Hepatocyte (in vitro differentiated cells): ENCODE results near the gene MED20. TPM values are rescaled to one million over a fixed set of nuclear protein-coding genes. Genes with fewer than 3 reads are reported as not detected.

Experiments used
- DNase-seq: peaks from one replicate; pipeline ENCODE4 v3.0.0-alpha.2; 2016; ENCODE audit warnings: low spot score
- H2AFZ ChIP-seq: fragments of 200-600 bp; sonication (generic); 2 replicates; pipeline ENCODE4 v1.6.0; 2016; ENCODE audit warnings: antibody characterized with exemption, mild to moderate bottlenecking
- H3K27ac ChIP-seq: fragments of 200-600 bp; sonication (generic); 2 replicates; pipeline ENCODE4 v1.5.1; 2016; ENCODE audit warnings: mild to moderate bottlenecking
- H3K27me3 ChIP-seq: fragments of 200-600 bp; sonication (generic); 2 replicates; pipeline ENCODE4 v1.6.1; 2016
- H3K36me3 ChIP-seq: fragments of 200-600 bp; sonication (generic); replicated peaks from 2 replicates; pipeline ENCODE4 v1.5.1; 2016; ENCODE audit warnings: low read depth; ENCODE audit not compliant: insufficient read depth
- H3K4me1 ChIP-seq: fragments of 200-600 bp; sonication (generic); 2 replicates; pipeline ENCODE4 v1.5.1; 2016; ENCODE audit warnings: mild to moderate bottlenecking, moderate library complexity; ENCODE audit not compliant: insufficient read depth
- H3K4me2 ChIP-seq: fragments of 200-600 bp; sonication (generic); 2 replicates; pipeline ENCODE4 v1.6.0; 2016
- H3K4me3 ChIP-seq: fragments of 200-600 bp; sonication (generic); 2 replicates; pipeline ENCODE4 v1.5.1; 2016; ENCODE audit warnings: mild to moderate bottlenecking
- H3K79me2 ChIP-seq: fragments of 200-600 bp; sonication (generic); 2 replicates; pipeline ENCODE4 v1.6.0; 2017; ENCODE audit warnings: mild to moderate bottlenecking
- H3K9me2 ChIP-seq: fragments of 200-600 bp; sonication (generic); replicated peaks from 2 replicates; pipeline ENCODE4 v1.6.0; 2017; ENCODE audit warnings: mild to moderate bottlenecking; ENCODE audit not compliant: insufficient read depth
- H3K9me3 ChIP-seq: fragments of 200-600 bp; sonication (generic); 2 replicates; pipeline ENCODE4 v1.5.1; 2016; ENCODE audit warnings: low read depth, mild to moderate bottlenecking
- H4K20me1 ChIP-seq: fragments of 200-600 bp; sonication (generic); 2 replicates; pipeline ENCODE4 v1.6.0; 2016; ENCODE audit warnings: mild to moderate bottlenecking; ENCODE audit not compliant: insufficient read depth, poor library complexity, severe bottlenecking
- EZH2 ChIP-seq: fragments of 200-600 bp; sonication (generic); IDR thresholded peaks from 2 replicates; pipeline ENCODE4 v1.6.1; 2016; ENCODE audit warnings: antibody characterized with exemption, mild to moderate bottlenecking, borderline replicate concordance
- EZH2phosphoT487 ChIP-seq: fragments of 200-600 bp; sonication (generic); IDR thresholded peaks from one replicate; pipeline ENCODE4 v1.6.1; 2018; ENCODE audit warnings: antibody characterized with exemption, mild to moderate bottlenecking, low read depth, moderate library complexity; ENCODE audit not compliant: unreplicated experiment, severe bottlenecking
- WGBS: methylation state at CpG from one replicate; pipeline ENCODE4 v1.1.6; 2016; ENCODE audit warnings: low lambda C conversion rate; ENCODE audit errors: missing lambda C conversion rate; 5-methylcytosine and 5-hydroxymethylcytosine counted together
- polyA plus RNA-seq: library from polyadenylated mRNA; unstranded; fragments of >200 nt; fragmentation: Nextera tagmentation; extraction: Ambion mirVana; gene quantifications from 2 replicates; pipeline ENCODE4 v1.2.1, GENCODE V29; 2016
- total RNA-seq: library from RNA; depleted of rRNA; stranded (reverse); fragments of >200 nt; gene quantifications from 2 replicates; pipeline ENCODE4 v1.2.3, GENCODE V29; 2014
- TF ChIP-seq, protein P1 (sequence below): fragments of 200-600 bp; sonication (generic); IDR thresholded peaks from 2 replicates; pipeline ENCODE4 v1.5.1; 2016; ENCODE audit warnings: antibody characterized with exemption, mild to moderate bottlenecking; ENCODE audit not compliant: poor library complexity

MED20 gene
- total and polyA plus RNA-seq, 2 experiments from 2014 or later: 18.1 to 19.8 TPM

DNA sequence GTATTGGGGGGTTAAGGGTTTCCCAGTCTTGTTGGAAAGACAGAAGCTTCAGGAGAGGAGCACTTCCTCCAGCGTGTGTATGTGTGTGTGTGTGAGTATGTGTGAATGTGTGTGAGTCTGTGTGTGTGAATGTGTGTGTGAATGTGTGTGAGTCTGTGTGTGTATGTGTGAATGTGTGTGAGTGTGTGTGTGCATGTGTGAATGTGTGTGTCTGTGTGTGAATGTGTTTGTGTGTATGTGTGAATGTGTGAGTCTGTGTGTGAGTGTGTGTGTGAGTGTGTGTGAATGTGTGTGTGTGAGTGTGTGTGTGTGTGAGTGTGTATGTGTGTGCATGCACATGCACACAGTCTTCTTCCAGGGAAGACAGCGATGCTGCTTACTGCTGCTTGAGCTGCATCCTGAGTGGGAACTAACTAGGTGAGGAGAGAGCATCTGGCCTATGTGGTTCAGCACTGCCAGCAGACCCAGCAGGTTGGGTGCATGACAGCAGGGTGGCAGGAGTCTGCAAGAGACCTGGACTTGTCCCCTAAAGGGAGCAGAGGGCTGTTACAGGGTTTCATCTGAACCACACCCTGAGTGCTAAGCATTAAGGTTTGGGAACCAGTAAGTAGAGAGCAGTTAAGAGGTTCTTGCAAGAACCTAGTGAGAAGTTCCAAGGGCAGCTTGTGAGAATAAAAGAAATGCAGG lies 43.4 kb upstream of the MED20 start:
- TF ChIP-seq EZH2 (no peak), EZH2phosphoT487 (no peak)
- TF ChIP-seq, protein P1, sequence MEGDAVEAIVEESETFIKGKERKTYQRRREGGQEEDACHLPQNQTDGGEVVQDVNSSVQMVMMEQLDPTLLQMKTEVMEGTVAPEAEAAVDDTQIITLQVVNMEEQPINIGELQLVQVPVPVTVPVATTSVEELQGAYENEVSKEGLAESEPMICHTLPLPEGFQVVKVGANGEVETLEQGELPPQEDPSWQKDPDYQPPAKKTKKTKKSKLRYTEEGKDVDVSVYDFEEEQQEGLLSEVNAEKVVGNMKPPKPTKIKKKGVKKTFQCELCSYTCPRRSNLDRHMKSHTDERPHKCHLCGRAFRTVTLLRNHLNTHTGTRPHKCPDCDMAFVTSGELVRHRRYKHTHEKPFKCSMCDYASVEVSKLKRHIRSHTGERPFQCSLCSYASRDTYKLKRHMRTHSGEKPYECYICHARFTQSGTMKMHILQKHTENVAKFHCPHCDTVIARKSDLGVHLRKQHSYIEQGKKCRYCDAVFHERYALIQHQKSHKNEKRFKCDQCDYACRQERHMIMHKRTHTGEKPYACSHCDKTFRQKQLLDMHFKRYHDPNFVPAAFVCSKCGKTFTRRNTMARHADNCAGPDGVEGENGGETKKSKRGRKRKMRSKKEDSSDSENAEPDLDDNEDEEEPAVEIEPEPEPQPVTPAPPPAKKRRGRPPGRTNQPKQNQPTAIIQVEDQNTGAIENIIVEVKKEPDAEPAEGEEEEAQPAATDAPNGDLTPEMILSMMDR: no peak
- no peak for DNase-seq

DNA sequence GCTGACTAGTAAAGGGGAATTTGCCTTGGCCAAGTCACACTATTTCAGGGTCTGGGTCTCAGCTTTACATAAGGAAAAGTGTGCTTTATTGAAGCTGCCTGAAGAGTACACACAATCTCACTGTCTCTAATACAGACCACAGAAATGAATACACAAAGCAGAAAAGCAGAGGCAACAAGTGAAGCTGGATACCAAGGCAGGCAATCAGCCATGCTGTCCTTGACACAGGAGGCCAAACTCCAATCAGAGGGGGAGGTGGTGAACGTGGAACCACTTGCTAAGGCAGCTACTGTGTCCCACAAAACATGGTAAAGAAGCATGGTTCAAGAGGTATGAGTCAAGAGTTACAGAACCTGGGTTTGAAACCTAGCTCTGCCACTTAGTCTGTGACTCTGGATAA lies 42.4 kb upstream of the MED20 start:
- Histone ChIP-seq H3K36me3 (no peaks in the 10 kb centered on the region), H3K9me3 (no peaks in the 10 kb centered on the region), H3K27me3 (no peaks in the 10 kb centered on the region), H3K79me2 (no peaks in the 10 kb centered on the region), H2AFZ (no peak overlapping the region), H3K4me2 (no peak overlapping the region), H3K9me2 (no peaks in the 10 kb centered on the region), H4K20me1 (no peaks in the 10 kb centered on the region), H3K27ac (no peak overlapping the region), H3K4me1 (no peaks in the 10 kb centered on the region), H3K4me3 (no peak overlapping the region)
- TF ChIP-seq EZH2 (no peak), EZH2phosphoT487 (no peak)
- TF ChIP-seq, protein P1: no peak
- 50% methylated on average over 1 of the region's 1 CpG for WGBS
- DNase-seq: no peak

More for the DNA sequence above, 43.4 kb upstream of the MED20 start:
- Histone ChIP-seq H3K9me2 (no peaks in the 10 kb centered on the region), H3K4me2 (no peak overlapping the region), H3K9me3 (no peaks in the 10 kb centered on the region), H3K4me3 (no peak overlapping the region), H3K36me3 (no peaks in the 10 kb centered on the region), H2AFZ (no peak overlapping the region), H3K4me1 (no peaks in the 10 kb centered on the region), H4K20me1 (no peaks in the 10 kb centered on the region), H3K79me2 (no peaks in the 10 kb centered on the region), H3K27ac (no peak overlapping the region), H3K27me3 (no peaks in the 10 kb centered on the region)
- WGBS: 68% methylated on average over 2 of the region's 2 CpGs

DNA sequence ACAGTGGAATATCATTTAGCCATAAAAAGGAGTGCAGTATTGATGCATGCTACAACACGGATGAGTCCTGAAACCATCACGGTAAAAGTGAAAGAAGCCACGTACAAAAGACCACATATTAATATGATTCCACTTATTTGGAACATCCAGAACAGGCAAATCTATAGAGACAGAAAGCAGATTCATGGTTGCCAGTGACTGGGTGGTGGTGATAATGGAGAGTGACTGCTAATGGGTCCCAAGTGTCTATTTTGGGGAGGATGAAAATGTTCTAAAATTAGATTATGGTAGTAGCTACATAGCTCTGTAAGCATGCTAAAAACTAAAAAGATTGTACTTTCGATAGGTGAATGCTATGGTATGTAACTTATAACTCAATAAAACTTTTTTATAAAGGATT lies 39.1 kb upstream of the MED20 start:
- Histone ChIP-seq H3K9me2 (no peaks in the 10 kb centered on the region), H3K27me3 (no peaks in the 10 kb centered on the region), H3K27ac (no peak overlapping the region), H3K79me2 (no peaks in the 10 kb centered on the region), H2AFZ (no peak overlapping the region), H3K9me3 (no peaks in the 10 kb centered on the region), H3K36me3 (no peaks in the 10 kb centered on the region), H3K4me1 (no peaks in the 10 kb centered on the region), H3K4me3 (no peak overlapping the region), H4K20me1 (no peaks in the 10 kb centered on the region), H3K4me2 (no peak overlapping the region)
- WGBS: 95% methylated on average over 4 of the region's 4 CpGs
- TF ChIP-seq EZH2 (no peak), EZH2phosphoT487 (no peak)
- TF ChIP-seq, protein P1: no peak
- DNase-seq: no peak
